GM18861 (cell line): Measurements from ENCODE around the gene HP1BP3.

Source experiments
- ATAC-seq: cut with Tn5 transposase; IDR thresholded peaks from one replicate; pipeline ENCODE4 v1.9.1; 2021; ENCODE audit not compliant: unreplicated experiment

The HP1BP3 gene

GRCh38 chr1:20695515-20695914, 91.6 kb downstream of the HP1BP3 start:
- no peak for ATAC-seq

- no peak for ATAC-seq
Observed at GRCh38 chr1:20693623-20694022, 93.5 kb downstream of the HP1BP3 start.
